Nucleus accumbens (tissue), 56 donors: ENCODE results near the gene TRIM28.

ENCODE experiments used
- DNase-seq, 56 donors: peaks; one replicate each; lab custom pipeline; 2025; lab: John Stamatoyannopoulos, UW

Gene TRIM28

GRCh38 chr19:58547323-58548312 lies 3.8 kb downstream of the TRIM28 start:
- no peak for DNase-seq

GRCh38 chr19:58548859-58549663 lies 5.2 kb downstream of the TRIM28 start:
- DNase-seq, result no peak

- no peak for DNase-seq
Observed at GRCh38 chr19:58549664-58550361, 5.9 kb downstream of the TRIM28 start.

GRCh38 chr19:58550362-58551122 lies 6.7 kb downstream of the TRIM28 start:
- DNase-seq, result no peak

GRCh38 chr19:58551123-58551497 lies 7.2 kb downstream of the TRIM28 start:
- DNase-seq, result no peak

GRCh38 chr19:58551577-58552471 lies 8.0 kb downstream of the TRIM28 start:
- no peak for DNase-seq

GRCh38 chr19:58552655-58553054 lies 8.8 kb downstream of the TRIM28 start:
- no peak for DNase-seq

GRCh38 chr19:58553799-58554493 lies 10.1 kb downstream of the TRIM28 start:
- DNase-seq, result no peak

- no peak for DNase-seq
Observed at GRCh38 chr19:58554494-58555368, 10.9 kb downstream of the TRIM28 start, which contains the start of gene CHMP2A. CHMP2A (minus strand) TSS chr19:58555105; CDS start chr19:58554212, 893 bp downstream.

- no peak for DNase-seq
Observed at GRCh38 chr19:58555369-58555885, 11.6 kb downstream of the TRIM28 start.

- DNase-seq, result no peak
Observed at GRCh38 chr19:58555920-58556621, 12.2 kb downstream of the TRIM28 start.

GRCh38 chr19:58556622-58557220 lies 12.9 kb downstream of the TRIM28 start:
- no peak for DNase-seq

- no peak for DNase-seq
Observed at GRCh38 chr19:58557221-58558065, 13.6 kb downstream of the TRIM28 start.

GRCh38 chr19:58558066-58558622 lies 14.3 kb downstream of the TRIM28 start, which contains the start of gene UBE2M:
UBE2M (minus strand) TSS chr19:58558611; CDS start chr19:58558381, 230 bp downstream.
- DNase-seq, result no peak
